K562 (cell line): Measurements from ENCODE around the gene TP63. TPM values are rescaled to one million over a fixed set of nuclear protein-coding genes. Genes with fewer than 3 reads are reported as not detected.

Experiments
- ATAC-seq: fragments of 200-7000 bp; cut with Tn5 transposase; 3 replicates; pipeline ENCODE4 v1.9.1; 2020; ENCODE audit warnings: moderate library complexity
- BruUV-seq: library from RNA; stranded (reverse); fragments of 400-500 nt; replicated peaks from 2 replicates; lab custom pipeline; 2021; lab: Mats Ljungman, UMichigan
- CTCF ChIA-PET: fragments of 300-600 bp; formaldehyde crosslinking; extraction: SDS; loops from one replicate; lab custom pipeline; 2021; ENCODE audit warnings: low intra/inter-chr PET ratio; lab: Yijun Ruan, JAX
- POLR2A ChIA-PET: fragments of 300-600, 350-650 bp; sonication (Branson Sonifier 250); formaldehyde crosslinking; extraction: SDS; loops from one replicate; lab custom pipeline; 2021; ENCODE audit warnings: antibody characterized with exemption, inconsistent platforms; lab: Yijun Ruan, JAX
- DNase-seq, 4 experiments: peaks; one replicate each; pipeline versions ENCODE4 v3.0.0 to v3.0.0-alpha.2; 2011 to 2018; ENCODE audit warnings: low spot score in 3 of 4, mixed read lengths in 3 of 4; ENCODE audit errors: extremely low read depth in 1 of 4
- FAIRE-seq: peaks from 2 replicates; lab custom pipeline; 2011; peaks lifted over from hg19 to GRCh38; lab: Jason Lieb, UNC
- H2AFZ ChIP-seq: 2 replicates; pipeline ENCODE4 v1.6.0; 2011; ENCODE audit warnings: low read depth, low read length, control low read depth, inconsistent platforms
- H3K27ac ChIP-seq: fragments of 200-600 bp; 3 replicates; pipeline ENCODE4 v1.8.0; 2011; ENCODE audit warnings: low read depth, mild to moderate bottlenecking, control low read depth, inconsistent platforms, low read length, moderate library complexity, mixed read lengths; ENCODE audit errors: extremely low read depth
- H3K27me3 ChIP-seq, 2 experiments: fragments of 300-600 bp in 1 of 2; 2 replicates in 1 of 2; 3 replicates in 1 of 2; pipeline versions ENCODE4 v1.6.0 to v1.8.0; 2011; ENCODE audit warnings: inconsistent platforms in 2 of 2, low read length in 2 of 2, mild to moderate bottlenecking in 1 of 2, mixed read lengths in 1 of 2, moderate library complexity in 1 of 2; ENCODE audit not compliant: control insufficient read depth in 2 of 2, insufficient read depth in 2 of 2
- H3K36me3 ChIP-seq: fragments of 300-600 bp; 3 replicates; pipeline ENCODE4 v1.8.0; 2011; ENCODE audit warnings: mild to moderate bottlenecking, low read length, inconsistent platforms; ENCODE audit not compliant: control insufficient read depth, insufficient read depth
- H3K4me1 ChIP-seq, 2 experiments: fragments of 200-600 bp in 1 of 2; replicated peaks in 1 of 2; 2 replicates in 1 of 2; 3 replicates in 1 of 2; pipeline versions ENCODE4 v1.5.1 to v1.8.0; 2011; ENCODE audit warnings: inconsistent platforms in 2 of 2, low read length in 2 of 2, mild to moderate bottlenecking in 1 of 2, mixed read lengths in 1 of 2, moderate library complexity in 1 of 2; ENCODE audit not compliant: control insufficient read depth in 2 of 2, insufficient read depth in 2 of 2
- H3K4me2 ChIP-seq: 2 replicates; pipeline ENCODE4 v1.6.1; 2011; ENCODE audit warnings: low read length, control low read depth, inconsistent platforms, mixed read lengths; ENCODE audit not compliant: insufficient read depth
- H3K4me3 ChIP-seq: fragments of 200-600 bp; sonication (generic), shearing (Covaris generic); 2 replicates; pipeline ENCODE4 v1.5.1; 2016; ENCODE audit warnings: control low read depth, inconsistent platforms
- H3K79me2 ChIP-seq: fragments of 200-600 bp; 3 replicates; pipeline ENCODE4 v1.8.0; 2011; ENCODE audit warnings: low read length, inconsistent platforms; ENCODE audit not compliant: control insufficient read depth, insufficient read depth
- H3K9ac ChIP-seq, 2 experiments: 2 replicates each; pipeline versions ENCODE4 v1.6.0 to v1.6.1; 2011; ENCODE audit warnings: low read depth in 2 of 2, low read length in 2 of 2, control low read depth in 1 of 2, inconsistent platforms in 1 of 2, mild to moderate bottlenecking in 1 of 2, mixed read lengths in 1 of 2; ENCODE audit not compliant: insufficient read depth in 1 of 2
- H3K9me1 ChIP-seq: one replicate; pipeline ENCODE4 v1.6.0; 2011; ENCODE audit warnings: inconsistent platforms, mild to moderate bottlenecking, low read length, moderate library complexity; ENCODE audit not compliant: control insufficient read depth, insufficient read depth
- H3K9me3 ChIP-seq: replicated peaks from 2 replicates; pipeline ENCODE4 v1.5.1; 2011; ENCODE audit warnings: low read depth, low read length, inconsistent platforms; ENCODE audit not compliant: control insufficient read depth, insufficient read depth
- H4K20me1 ChIP-seq: replicated peaks from 2 replicates; pipeline ENCODE4 v1.6.1; 2011; ENCODE audit warnings: low read length, inconsistent platforms, mixed read lengths; ENCODE audit not compliant: control insufficient read depth, insufficient read depth
- BCLAF1 ChIP-seq, 2 experiments: fragments of 450-650 bp in 1 of 2; IDR thresholded peaks; 2 replicates each; pipeline ENCODE4 v1.6.1; 2011 to 2017; ENCODE audit warnings: low read depth in 2 of 2, antibody characterized with exemption in 1 of 2, borderline replicate concordance in 1 of 2, low read length in 1 of 2, mild to moderate bottlenecking in 1 of 2, mixed read lengths in 1 of 2; ENCODE audit not compliant: control insufficient read depth in 1 of 2
- CGGBP1 ChIP-seq: fragments of 250-450 bp; sonication (Bioruptor Pico); IDR thresholded peaks from 2 replicates; pipeline ENCODE4 v1.9.0; 2021; ENCODE audit warnings: mild to moderate bottlenecking
- CHD4 ChIP-seq: fragments of 200-600 bp; sonication (generic); IDR thresholded peaks from 3 replicates; pipeline ENCODE4 v1.6.1; 2012; ENCODE audit warnings: low read depth, mild to moderate bottlenecking, mixed read lengths, low read length, inconsistent platforms; ENCODE audit not compliant: insufficient read depth, insufficient replicate concordance, poor library complexity, severe bottlenecking
- E4F1 ChIP-seq: fragments of 250-450 bp; sonication (Bioruptor Pico); IDR thresholded peaks from 2 replicates; pipeline ENCODE4 v1.5.0; 2021; ENCODE audit warnings: mild to moderate bottlenecking, borderline replicate concordance
- GATA2 ChIP-seq: sonication (generic); formaldehyde crosslinking; IDR thresholded peaks from 2 replicates; pipeline ENCODE4 v1.4.0; 2020; ENCODE audit warnings: mild to moderate bottlenecking, missing genetic modification reagents
- HOXB6 ChIP-seq: fragments of 250-450 bp; sonication (Bioruptor Pico); IDR thresholded peaks from 2 replicates; pipeline ENCODE4 v1.5.1; 2022; ENCODE audit warnings: mild to moderate bottlenecking, borderline replicate concordance
- ILK ChIP-seq: fragments of 450-650 bp; IDR thresholded peaks from 2 replicates; pipeline ENCODE4 v1.6.1; 2016; ENCODE audit warnings: missing genetic modification characterization, low read depth, mild to moderate bottlenecking, missing compliant biosample characterization, moderate library complexity, borderline replicate concordance
- MIER1 ChIP-seq: fragments of 450-650 bp; IDR thresholded peaks from 2 replicates; pipeline ENCODE4 v1.6.1; 2016; ENCODE audit warnings: antibody characterized with exemption, mild to moderate bottlenecking, low read depth
- RBM17 ChIP-seq: fragments of 200-400 bp; formaldehyde crosslinking; IDR thresholded peaks from 2 replicates; pipeline ENCODE4 v1.6.1; 2017; ENCODE audit warnings: low read depth, mild to moderate bottlenecking, low read length, borderline replicate concordance
- RBM39 ChIP-seq: fragments of 200-400 bp; formaldehyde crosslinking; optimal IDR thresholded peaks from 2 replicates; pipeline ENCODE3; 2018; ENCODE audit warnings: low read depth, low read length
- ZKSCAN3 ChIP-seq: fragments of 250-450 bp; sonication (Bioruptor Pico); IDR thresholded peaks from 2 replicates; pipeline ENCODE4 v1.4.0; 2020
- ZNF398 ChIP-seq: fragments of 250-450 bp; sonication (Bioruptor Pico); IDR thresholded peaks from 2 replicates; pipeline ENCODE4 v1.8.0; 2021; ENCODE audit warnings: moderate library complexity, mild to moderate bottlenecking, inconsistent platforms
- WGBS: fragments of 100-300 bp; shearing (Covaris generic); methylation state at CpG from one replicate; pipeline ENCODE4 v1.1.6; 2016; ENCODE audit warnings: low coverage, mixed read lengths; ENCODE audit not compliant: insufficient coverage; ENCODE audit errors: missing lambda C conversion rate; 5-methylcytosine and 5-hydroxymethylcytosine counted together
- in situ Hi-C: fragments of 300-500 bp; cut with MboI; formaldehyde crosslinking; loops from 4 replicates; pipeline ENCODE4 v1.15.0; 2018; ENCODE audit warnings: inconsistent platforms, mixed read lengths
- intact Hi-C: fragments of 100-400 bp; cut with micrococcal nuclease; formaldehyde crosslinking; loops from 2 replicates; pipeline ENCODE4 v1.14.2; 2022
- polyA plus RNA-seq, 8 experiments: library from polyadenylated mRNA; depleted of rRNA in 4 of 8; stranded (reverse) in 5 of 8; unstranded in 3 of 8; fragments of >200 nt; fragmentation: Nextera tagmentation in 2 of 8; fragmentation: Illumina TruSeq in 1 of 8; extraction: Ambion mirVana in 2 of 8; extraction: Trizol in 1 of 8; gene quantifications; 2 replicates each; pipeline versions ENCODE4 v1.2.1 to v1.2.3, GENCODE V29; 2011 to 2014; ENCODE audit warnings: inconsistent platforms in 1 of 8, missing spikeins in 1 of 8
- total RNA-seq, 7 experiments: library from RNA; depleted of rRNA in 6 of 7; stranded (reverse); fragments of >200 nt in 6 of 7; fragmentation: Illumina TruSeq in 2 of 7; extraction: Trizol in 2 of 7; gene quantifications; 2 replicates each; pipeline versions ENCODE4 v1.2.1 to v1.2.3, GENCODE V29; 2011 to 2021; ENCODE audit warnings: low replicate concordance in 1 of 7

TP63 gene
- total and polyA plus RNA-seq, 9 of the 15 experiments (the other 6 are each of a cell fraction or from before 2014, with no cell fraction given) = 0.32 to 1.4 (median 0.50) TPM

- ChIA-PET POLR2A (no interaction called here), CTCF (no interaction called here)
- DNase-seq (no peak), ATAC-seq (no peak), FAIRE-seq (no peak)
- no TSS peak for BruUV-seq
- 0% methylated on average over 3 of the region's 3 CpGs for WGBS
- no peak overlapping the region for H2AFZ ChIP-seq
- no peak overlapping the region for H3K4me3 ChIP-seq
- no peak overlapping the region for H3K27ac ChIP-seq
- H3K9ac ChIP-seq = no peak overlapping the region
- H4K20me1 ChIP-seq = no peaks in the 10 kb centered on the region
- intact Hi-C loops (no loop called here), in situ Hi-C loops (no loop called here)
- no peak overlapping the region for H3K4me2 ChIP-seq
- no peaks in the 10 kb centered on the region for H3K27me3 ChIP-seq
- no peaks in the 10 kb centered on the region for H3K36me3 ChIP-seq
- no peaks in the 10 kb centered on the region for H3K9me1 ChIP-seq
- no peaks in the 10 kb centered on the region for H3K79me2 ChIP-seq
- no peaks in the 10 kb centered on the region for H3K4me1 ChIP-seq
- no peaks in the 10 kb centered on the region for H3K9me3 ChIP-seq
- no peak for TF ChIP-seq ZKSCAN3 (CRISPR knock-in tag)
- TF ChIP-seq ILK (tag) = no peak
- no peak for TF ChIP-seq ZNF398 (CRISPR knock-in tag)
- TF ChIP-seq GATA2 (CRISPR knock-in tag) = no peak
- no peak for TF ChIP-seq E4F1
- no peak for TF ChIP-seq MIER1
- TF ChIP-seq HOXB6 = no peak
- no peak for TF ChIP-seq CGGBP1 (CRISPR knock-in tag)
- TF ChIP-seq RBM39 = no peak
- no peak for TF ChIP-seq BCLAF1 (IDR thresholded peaks at IDR 0.05; ENCODE audit: borderline replicate concordance in 1 of 2, control insufficient read depth in 1 of 2, low read depth in 2 of 2, low read length in 1 of 2)
- no peak for TF ChIP-seq RBM17
- no peak for TF ChIP-seq CHD4
Measured at GRCh38 chr3:189683546-189684255, 52.5 kb downstream of the TP63 start.
